SK-N-SH treated with all-trans-retinoic acid at 6 μM for 48 hours (cell line): ENCODE measurements around the gene CDCP1.

ENCODE experiments used
- ARNTL ChIP-seq: fragments of 450-650 bp; formaldehyde crosslinking; IDR thresholded peaks from 2 replicates; pipeline ENCODE4 v1.5.0; 2020; ENCODE audit warnings: low read depth, mild to moderate bottlenecking, moderate library complexity, borderline replicate concordance
- ESRRG ChIP-seq: fragments of 250-450 bp; sonication (Bioruptor Pico); IDR thresholded peaks from 2 replicates; pipeline ENCODE4 v1.6.1; 2021; ENCODE audit warnings: mild to moderate bottlenecking
- OSR1 ChIP-seq: fragments of 250-450 bp; sonication (Bioruptor Pico); IDR thresholded peaks from 2 replicates; pipeline ENCODE4 v1.8.0; 2022; ENCODE audit warnings: moderate library complexity, mild to moderate bottlenecking, inconsistent platforms
- POU6F1 ChIP-seq: fragments of 250-450 bp; sonication (Bioruptor Pico); IDR thresholded peaks from 2 replicates; pipeline ENCODE4 v1.8.0; 2021; ENCODE audit warnings: low read depth, mild to moderate bottlenecking, moderate library complexity, borderline replicate concordance
- SNAI2 ChIP-seq: fragments of 250-450 bp; sonication (Bioruptor Pico); IDR thresholded peaks from 2 replicates; pipeline ENCODE4 v1.5.0; 2020; ENCODE audit warnings: mild to moderate bottlenecking, moderate library complexity
- TOX ChIP-seq: fragments of 250-450 bp; sonication (Bioruptor Pico); IDR thresholded peaks from 2 replicates; pipeline ENCODE4 v1.8.0; 2021; ENCODE audit warnings: mild to moderate bottlenecking, moderate library complexity, borderline replicate concordance
- ZFP3 ChIP-seq: fragments of 250-450 bp; sonication (Bioruptor Pico); IDR thresholded peaks from 2 replicates; pipeline ENCODE4 v1.5.0; 2020; ENCODE audit warnings: mild to moderate bottlenecking, moderate library complexity
- ZFP30 ChIP-seq: fragments of 450-650 bp; formaldehyde crosslinking; IDR thresholded peaks from 2 replicates; pipeline ENCODE4 v1.5.0; 2022; ENCODE audit warnings: mild to moderate bottlenecking, moderate library complexity
- ZNF565 ChIP-seq: fragments of 450-650 bp; formaldehyde crosslinking; conservative IDR thresholded peaks from 2 replicates; pipeline ENCODE4 v1.5.0; 2020; ENCODE audit warnings: low read depth, mild to moderate bottlenecking, moderate library complexity
- ZNF70 ChIP-seq: fragments of 450-650 bp; formaldehyde crosslinking; IDR thresholded peaks from 2 replicates; pipeline ENCODE4 v1.5.0; 2020; ENCODE audit warnings: mild to moderate bottlenecking, moderate library complexity
- TF ChIP-seq, protein P1 (sequence below): fragments of 250-450 bp; sonication (Bioruptor Pico); IDR thresholded peaks from 2 replicates; pipeline ENCODE4 v1.5.1; 2021; ENCODE audit warnings: mild to moderate bottlenecking, moderate library complexity
- TF ChIP-seq, protein P2 (sequence below): fragments of 250-450 bp; sonication (Bioruptor Pico); IDR thresholded peaks from 2 replicates; pipeline ENCODE4 v1.8.0; 2020; ENCODE audit warnings: mild to moderate bottlenecking, moderate library complexity, borderline replicate concordance
- TF ChIP-seq, protein P3 (sequence below): fragments of 250-450 bp; sonication (Bioruptor Pico); IDR thresholded peaks from 2 replicates; pipeline ENCODE4 v1.5.0; 2020; ENCODE audit warnings: mild to moderate bottlenecking, moderate library complexity
- TF ChIP-seq, protein P4 (sequence below): fragments of 250-450 bp; sonication (Bioruptor Pico); IDR thresholded peaks from 2 replicates; pipeline ENCODE4 v1.5.1; 2020; ENCODE audit warnings: low read depth, mild to moderate bottlenecking, moderate library complexity

DNA sequence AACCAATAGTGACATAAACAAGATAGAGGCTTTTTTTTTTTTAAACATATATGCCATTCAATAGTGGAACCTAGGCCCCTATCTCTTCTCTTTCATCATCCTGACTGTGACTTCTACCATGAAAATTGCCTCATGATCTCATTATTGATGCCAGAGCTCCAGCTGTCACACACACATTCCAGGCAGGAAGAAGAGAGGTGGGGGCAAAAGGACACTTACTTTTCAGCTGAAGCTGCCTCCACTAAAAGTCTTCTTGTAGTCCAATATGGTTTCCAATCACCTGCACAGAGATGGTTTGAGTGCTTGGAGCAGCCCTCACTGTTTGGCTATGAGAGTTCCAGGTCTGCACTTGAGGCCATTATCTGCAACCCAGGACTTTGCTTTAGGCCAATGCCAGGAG lies 75.1 kb downstream of the CDCP1 start:
- TF ChIP-seq ZNF70 (CRISPR knock-in tag) (no peak), ZFP30 (no peak), ZFP3 (CRISPR knock-in tag) (no peak), SNAI2 (CRISPR knock-in tag) (no peak), OSR1 (CRISPR knock-in tag) (no peak), ZNF565 (CRISPR knock-in tag) (no peak), ARNTL (CRISPR knock-in tag) (no peak), ESRRG (CRISPR knock-in tag) (no peak), TOX (CRISPR knock-in tag) (no peak), POU6F1 (no peak)
- TF ChIP-seq, protein P1, sequence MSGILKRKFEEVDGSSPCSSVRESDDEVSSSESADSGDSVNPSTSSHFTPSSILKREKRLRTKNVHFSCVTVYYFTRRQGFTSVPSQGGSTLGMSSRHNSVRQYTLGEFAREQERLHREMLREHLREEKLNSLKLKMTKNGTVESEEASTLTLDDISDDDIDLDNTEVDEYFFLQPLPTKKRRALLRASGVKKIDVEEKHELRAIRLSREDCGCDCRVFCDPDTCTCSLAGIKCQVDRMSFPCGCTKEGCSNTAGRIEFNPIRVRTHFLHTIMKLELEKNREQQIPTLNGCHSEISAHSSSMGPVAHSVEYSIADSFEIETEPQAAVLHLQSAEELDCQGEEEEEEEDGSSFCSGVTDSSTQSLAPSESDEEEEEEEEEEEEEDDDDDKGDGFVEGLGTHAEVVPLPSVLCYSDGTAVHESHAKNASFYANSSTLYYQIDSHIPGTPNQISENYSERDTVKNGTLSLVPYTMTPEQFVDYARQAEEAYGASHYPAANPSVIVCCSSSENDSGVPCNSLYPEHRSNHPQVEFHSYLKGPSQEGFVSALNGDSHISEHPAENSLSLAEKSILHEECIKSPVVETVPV (CRISPR knock-in tag): no peak
- TF ChIP-seq, protein P2, sequence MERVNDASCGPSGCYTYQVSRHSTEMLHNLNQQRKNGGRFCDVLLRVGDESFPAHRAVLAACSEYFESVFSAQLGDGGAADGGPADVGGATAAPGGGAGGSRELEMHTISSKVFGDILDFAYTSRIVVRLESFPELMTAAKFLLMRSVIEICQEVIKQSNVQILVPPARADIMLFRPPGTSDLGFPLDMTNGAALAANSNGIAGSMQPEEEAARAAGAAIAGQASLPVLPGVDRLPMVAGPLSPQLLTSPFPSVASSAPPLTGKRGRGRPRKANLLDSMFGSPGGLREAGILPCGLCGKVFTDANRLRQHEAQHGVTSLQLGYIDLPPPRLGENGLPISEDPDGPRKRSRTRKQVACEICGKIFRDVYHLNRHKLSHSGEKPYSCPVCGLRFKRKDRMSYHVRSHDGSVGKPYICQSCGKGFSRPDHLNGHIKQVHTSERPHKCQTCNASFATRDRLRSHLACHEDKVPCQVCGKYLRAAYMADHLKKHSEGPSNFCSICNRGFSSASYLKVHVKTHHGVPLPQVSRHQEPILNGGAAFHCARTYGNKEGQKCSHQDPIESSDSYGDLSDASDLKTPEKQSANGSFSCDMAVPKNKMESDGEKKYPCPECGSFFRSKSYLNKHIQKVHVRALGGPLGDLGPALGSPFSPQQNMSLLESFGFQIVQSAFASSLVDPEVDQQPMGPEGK: no peak
- TF ChIP-seq, protein P3, sequence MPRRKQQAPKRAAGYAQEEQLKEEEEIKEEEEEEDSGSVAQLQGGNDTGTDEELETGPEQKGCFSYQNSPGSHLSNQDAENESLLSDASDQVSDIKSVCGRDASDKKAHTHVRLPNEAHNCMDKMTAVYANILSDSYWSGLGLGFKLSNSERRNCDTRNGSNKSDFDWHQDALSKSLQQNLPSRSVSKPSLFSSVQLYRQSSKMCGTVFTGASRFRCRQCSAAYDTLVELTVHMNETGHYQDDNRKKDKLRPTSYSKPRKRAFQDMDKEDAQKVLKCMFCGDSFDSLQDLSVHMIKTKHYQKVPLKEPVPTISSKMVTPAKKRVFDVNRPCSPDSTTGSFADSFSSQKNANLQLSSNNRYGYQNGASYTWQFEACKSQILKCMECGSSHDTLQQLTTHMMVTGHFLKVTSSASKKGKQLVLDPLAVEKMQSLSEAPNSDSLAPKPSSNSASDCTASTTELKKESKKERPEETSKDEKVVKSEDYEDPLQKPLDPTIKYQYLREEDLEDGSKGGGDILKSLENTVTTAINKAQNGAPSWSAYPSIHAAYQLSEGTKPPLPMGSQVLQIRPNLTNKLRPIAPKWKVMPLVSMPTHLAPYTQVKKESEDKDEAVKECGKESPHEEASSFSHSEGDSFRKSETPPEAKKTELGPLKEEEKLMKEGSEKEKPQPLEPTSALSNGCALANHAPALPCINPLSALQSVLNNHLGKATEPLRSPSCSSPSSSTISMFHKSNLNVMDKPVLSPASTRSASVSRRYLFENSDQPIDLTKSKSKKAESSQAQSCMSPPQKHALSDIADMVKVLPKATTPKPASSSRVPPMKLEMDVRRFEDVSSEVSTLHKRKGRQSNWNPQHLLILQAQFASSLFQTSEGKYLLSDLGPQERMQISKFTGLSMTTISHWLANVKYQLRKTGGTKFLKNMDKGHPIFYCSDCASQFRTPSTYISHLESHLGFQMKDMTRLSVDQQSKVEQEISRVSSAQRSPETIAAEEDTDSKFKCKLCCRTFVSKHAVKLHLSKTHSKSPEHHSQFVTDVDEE (CRISPR knock-in tag): no peak
- TF ChIP-seq, protein P4, sequence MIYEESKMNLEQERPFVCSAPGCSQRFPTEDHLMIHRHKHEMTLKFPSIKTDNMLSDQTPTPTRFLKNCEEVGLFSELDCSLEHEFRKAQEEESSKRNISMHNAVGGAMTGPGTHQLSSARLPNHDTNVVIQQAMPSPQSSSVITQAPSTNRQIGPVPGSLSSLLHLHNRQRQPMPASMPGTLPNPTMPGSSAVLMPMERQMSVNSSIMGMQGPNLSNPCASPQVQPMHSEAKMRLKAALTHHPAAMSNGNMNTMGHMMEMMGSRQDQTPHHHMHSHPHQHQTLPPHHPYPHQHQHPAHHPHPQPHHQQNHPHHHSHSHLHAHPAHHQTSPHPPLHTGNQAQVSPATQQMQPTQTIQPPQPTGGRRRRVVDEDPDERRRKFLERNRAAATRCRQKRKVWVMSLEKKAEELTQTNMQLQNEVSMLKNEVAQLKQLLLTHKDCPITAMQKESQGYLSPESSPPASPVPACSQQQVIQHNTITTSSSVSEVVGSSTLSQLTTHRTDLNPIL: no peak
